Lower lobe of right lung (tissue), 2 donors: ENCODE results near the gene TCAIM. TPM values are rescaled to one million over a fixed set of nuclear protein-coding genes. Genes with fewer than 3 reads are reported as not detected.
A peak's percentile ranks its signal among the peaks of the same experiment; 100 is the strongest.

ENCODE experiments used
- ATAC-seq, 2 donors: fragments of 200-7000 bp; cut with Tn5 transposase; one replicate each; pipeline ENCODE4 v1.9.1; 2020 to 2022; ENCODE audit warnings: mild to moderate bottlenecking in 2 of 2, moderate library complexity in 2 of 2
- DNase-seq: peaks from one replicate; pipeline ENCODE4 v3.0.0-alpha.2; 2020
- H3K27ac ChIP-seq: fragments of 200-600 bp; one replicate; pipeline ENCODE4 v1.8.0; 2022
- H3K27me3 ChIP-seq: fragments of 200-600 bp; one replicate; pipeline ENCODE4 v1.8.0; 2022; ENCODE audit warnings: low read depth
- H3K36me3 ChIP-seq: fragments of 200-600 bp; one replicate; pipeline ENCODE4 v1.8.0; 2022; ENCODE audit warnings: mild to moderate bottlenecking
- H3K4me1 ChIP-seq: fragments of 200-600 bp; one replicate; pipeline ENCODE4 v1.8.0; 2022
- H3K4me3 ChIP-seq: fragments of 200-600 bp; one replicate; pipeline ENCODE4 v1.8.0; 2022; ENCODE audit warnings: mild to moderate bottlenecking
- H3K9me3 ChIP-seq: fragments of 200-600 bp; one replicate; pipeline ENCODE4 v1.8.0; 2022
- intact Hi-C: fragments of 100-400 bp; cut with DNase I; formaldehyde crosslinking; loops from one replicate; pipeline ENCODE4 v1.11.0; 2022
- total RNA-seq: library from RNA; stranded (reverse); fragmentation: NEBNext Ultra II Directional; extraction: Animal tissue kit (Norgen Biotek cat#: 25700); gene quantifications from one replicate; pipeline ENCODE4 v1.2.1, GENCODE V29; 2021
- TF ChIP-seq, protein P1 (sequence below): fragments of 200-600 bp; IDR thresholded peaks from one replicate; pipeline ENCODE4 v1.8.0; 2022; ENCODE audit warnings: antibody characterized with exemption, mild to moderate bottlenecking
- donor health status: DM: no; HTN: yes; CAD: no; lungs with severe emphysema.

Gene TCAIM
- total RNA-seq, 1 donor from 2014 or later: 33.5 TPM

DNA sequence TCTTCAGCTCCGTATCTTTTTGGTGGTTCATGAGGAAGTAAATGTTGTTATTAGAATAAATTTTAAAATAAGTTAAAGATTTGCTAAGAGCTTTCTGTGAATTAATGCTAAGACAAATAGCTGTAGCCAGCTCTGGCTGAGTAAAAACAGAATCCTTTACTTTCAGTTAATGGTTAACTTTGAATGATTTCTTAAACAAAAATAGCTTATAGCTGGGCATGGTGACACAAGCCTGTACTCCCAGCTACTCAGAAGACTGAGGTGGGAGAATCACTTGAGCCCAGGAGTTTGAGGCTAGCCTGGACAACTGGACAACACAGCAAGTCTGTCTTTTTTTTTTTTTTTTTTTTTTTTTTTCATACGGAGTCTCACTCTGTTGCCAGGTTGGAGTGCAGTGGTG lies 25.0 kb downstream of the TCAIM start:
- peaks cover 6% of the 10 kb centered on the region for H3K4me1 ChIP-seq
- ATAC-seq (peak; percentile 59 to 73), DNase-seq (no peak)
- TF ChIP-seq, protein P1, sequence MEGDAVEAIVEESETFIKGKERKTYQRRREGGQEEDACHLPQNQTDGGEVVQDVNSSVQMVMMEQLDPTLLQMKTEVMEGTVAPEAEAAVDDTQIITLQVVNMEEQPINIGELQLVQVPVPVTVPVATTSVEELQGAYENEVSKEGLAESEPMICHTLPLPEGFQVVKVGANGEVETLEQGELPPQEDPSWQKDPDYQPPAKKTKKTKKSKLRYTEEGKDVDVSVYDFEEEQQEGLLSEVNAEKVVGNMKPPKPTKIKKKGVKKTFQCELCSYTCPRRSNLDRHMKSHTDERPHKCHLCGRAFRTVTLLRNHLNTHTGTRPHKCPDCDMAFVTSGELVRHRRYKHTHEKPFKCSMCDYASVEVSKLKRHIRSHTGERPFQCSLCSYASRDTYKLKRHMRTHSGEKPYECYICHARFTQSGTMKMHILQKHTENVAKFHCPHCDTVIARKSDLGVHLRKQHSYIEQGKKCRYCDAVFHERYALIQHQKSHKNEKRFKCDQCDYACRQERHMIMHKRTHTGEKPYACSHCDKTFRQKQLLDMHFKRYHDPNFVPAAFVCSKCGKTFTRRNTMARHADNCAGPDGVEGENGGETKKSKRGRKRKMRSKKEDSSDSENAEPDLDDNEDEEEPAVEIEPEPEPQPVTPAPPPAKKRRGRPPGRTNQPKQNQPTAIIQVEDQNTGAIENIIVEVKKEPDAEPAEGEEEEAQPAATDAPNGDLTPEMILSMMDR: no peak
- H3K36me3 ChIP-seq: peaks cover 36% of the 10 kb centered on the region
- no peak overlapping the region for H3K4me3 ChIP-seq
- peak overlapping the region; percentile 10 for H3K27ac ChIP-seq
- intact Hi-C loops: no loop called here
- H3K9me3 ChIP-seq: no peaks in the 10 kb centered on the region
- no peaks in the 10 kb centered on the region for H3K27me3 ChIP-seq

DNA sequence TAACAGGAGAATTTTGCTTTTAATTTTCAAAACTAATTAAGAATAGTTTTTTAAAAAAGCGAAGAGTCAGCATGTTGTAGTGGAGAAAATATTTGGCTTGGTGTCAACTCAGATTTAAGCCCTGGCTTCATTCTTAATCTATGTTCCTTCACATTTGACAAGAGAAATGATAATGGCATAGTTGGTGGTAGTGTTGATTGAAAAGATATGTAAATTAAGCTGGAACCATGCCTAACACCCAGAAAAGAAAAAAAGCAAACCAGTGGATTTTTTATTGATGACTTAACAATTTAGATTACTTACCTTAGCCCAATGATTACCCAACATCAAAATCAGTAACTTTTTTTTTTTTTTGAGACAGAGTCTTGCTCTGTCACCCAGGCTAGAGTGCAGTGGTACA lies 27.4 kb downstream of the TCAIM start:
- intact Hi-C loops: no loop called here
- Histone ChIP-seq H3K9me3 (no peaks in the 10 kb centered on the region), H3K4me1 (peaks cover 6% of the 10 kb centered on the region), H3K27me3 (no peaks in the 10 kb centered on the region), H3K27ac (no peak overlapping the region), H3K4me3 (no peak overlapping the region), H3K36me3 (peaks cover 23% of the 10 kb centered on the region)
- TF ChIP-seq, protein P1: no peak
- ATAC-seq (no peak), DNase-seq (no peak)

DNA sequence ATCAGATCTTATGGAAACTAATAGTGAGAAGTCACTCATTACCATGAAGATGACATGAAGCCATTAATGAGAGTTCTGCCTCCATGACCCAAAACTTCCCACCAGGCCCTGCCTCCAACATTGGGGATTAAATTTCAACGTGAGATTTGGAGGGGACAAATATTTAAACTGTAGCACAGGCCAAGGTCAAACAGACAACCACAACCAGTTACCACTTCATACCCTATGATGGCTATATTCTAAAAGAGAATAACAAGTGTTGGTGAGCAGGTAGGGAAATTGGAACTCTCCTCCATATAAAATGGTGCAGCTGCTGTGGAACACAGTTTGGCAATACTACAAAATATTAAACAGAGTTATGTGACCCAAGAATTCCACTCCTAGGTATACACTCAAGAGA lies 36.9 kb downstream of the TCAIM start:
- DNase-seq (no peak), ATAC-seq (no peak)
- intact Hi-C loops: no loop called here
- H3K9me3 ChIP-seq: no peaks in the 10 kb centered on the region
- H3K27ac ChIP-seq: no peak overlapping the region
- H3K27me3 ChIP-seq: no peaks in the 10 kb centered on the region
- H3K4me3 ChIP-seq: no peak overlapping the region
- peaks cover 4% of the 10 kb centered on the region for H3K36me3 ChIP-seq
- no peaks in the 10 kb centered on the region for H3K4me1 ChIP-seq
- TF ChIP-seq, protein P1: no peak

DNA sequence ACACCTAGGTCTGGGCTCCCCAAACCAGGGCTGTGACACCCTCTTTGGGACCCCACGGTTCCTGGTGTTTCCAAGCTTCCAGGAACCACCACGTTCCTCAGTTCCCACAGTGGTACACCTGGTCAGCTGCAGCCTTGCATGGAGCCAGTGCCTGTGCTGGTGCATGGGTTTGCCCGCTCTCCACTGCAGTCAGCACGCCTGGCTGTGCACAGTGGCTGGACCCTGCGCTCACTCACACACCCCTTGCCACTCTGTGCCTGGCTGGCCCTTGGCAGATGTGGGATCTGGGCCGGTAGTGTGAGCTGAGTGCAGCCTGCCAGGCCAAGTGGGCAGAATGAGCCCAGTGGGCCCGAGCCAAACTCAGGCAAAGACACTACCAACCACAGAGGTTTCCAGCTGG lies 48.8 kb downstream of the TCAIM start:
- no peaks in the 10 kb centered on the region for H3K27me3 ChIP-seq
- intact Hi-C loops: no loop called here
- H3K4me1 ChIP-seq: no peaks in the 10 kb centered on the region
- H3K36me3 ChIP-seq: no peaks in the 10 kb centered on the region
- DNase-seq (no peak), ATAC-seq (no peak)
- TF ChIP-seq, protein P1: no peak
- no peak overlapping the region for H3K27ac ChIP-seq
- H3K4me3 ChIP-seq: no peak overlapping the region
- H3K9me3 ChIP-seq: peaks cover 13% of the 10 kb centered on the region

DNA sequence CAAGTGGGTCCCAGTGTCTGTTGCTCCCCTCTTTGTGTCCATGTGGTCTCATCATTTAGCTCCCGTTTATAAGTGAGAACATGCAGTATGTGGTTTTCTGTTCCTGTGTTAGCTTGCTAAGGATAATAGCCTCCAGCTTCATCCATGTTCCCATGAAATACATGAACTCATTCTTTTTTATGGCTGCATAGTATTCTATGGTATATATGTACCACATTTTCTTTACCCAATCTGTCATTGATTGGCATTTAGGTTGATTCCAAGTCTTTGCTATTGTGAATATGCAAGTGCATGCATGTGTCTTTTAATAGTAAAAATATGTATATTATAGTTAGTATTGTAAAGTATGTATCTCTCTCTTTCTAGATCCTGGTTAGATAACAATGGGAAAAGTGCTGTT lies 53.9 kb downstream of the TCAIM start:
- TF ChIP-seq, protein P1: no peak
- no peaks in the 10 kb centered on the region for H3K27me3 ChIP-seq
- H3K9me3 ChIP-seq: peaks cover under 1% of the 10 kb centered on the region
- no peak overlapping the region for H3K4me3 ChIP-seq
- intact Hi-C loops: no loop called here
- no peak overlapping the region for H3K27ac ChIP-seq
- DNase-seq (no peak), ATAC-seq (no peak)
- no peaks in the 10 kb centered on the region for H3K4me1 ChIP-seq
- peaks cover 21% of the 10 kb centered on the region for H3K36me3 ChIP-seq

DNA sequence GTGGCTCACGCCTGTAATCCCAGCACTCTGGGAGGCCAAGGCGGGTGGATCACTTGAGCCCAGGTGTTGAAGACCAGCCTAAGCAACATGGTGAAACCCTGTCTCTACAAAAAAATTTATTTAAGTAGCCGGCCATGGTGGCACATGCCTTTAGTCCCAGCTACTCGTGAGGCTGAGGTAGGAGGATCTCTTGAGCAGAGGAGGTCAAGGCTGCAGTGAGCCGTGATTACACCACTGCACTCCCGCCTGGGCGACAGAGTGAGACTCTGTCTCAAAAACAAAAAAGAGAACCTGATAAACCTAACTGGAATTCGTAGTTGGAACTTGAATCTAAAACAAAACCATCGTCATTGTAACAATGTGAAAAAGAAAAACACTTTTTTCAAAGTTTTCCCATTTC lies 57.1 kb downstream of the TCAIM start:
- no peak overlapping the region for H3K4me3 ChIP-seq
- no peak overlapping the region for H3K27ac ChIP-seq
- no peak for ATAC-seq
- TF ChIP-seq, protein P1: no peak
- no peaks in the 10 kb centered on the region for H3K9me3 ChIP-seq
- no peak for DNase-seq
- no peaks in the 10 kb centered on the region for H3K27me3 ChIP-seq
- intact Hi-C loops: no loop called here
- peaks cover 22% of the 10 kb centered on the region for H3K36me3 ChIP-seq
- no peaks in the 10 kb centered on the region for H3K4me1 ChIP-seq
